ENCODE results near the gene SLC39A9. TPM values are rescaled to one million over a fixed set of nuclear protein-coding genes. Genes with fewer than 3 reads are reported as not detected.

SLC39A9 gene
- total and polyA plus RNA-seq, 8 donors, result 12.1 to 121 (median 19.6) TPM

DNA sequence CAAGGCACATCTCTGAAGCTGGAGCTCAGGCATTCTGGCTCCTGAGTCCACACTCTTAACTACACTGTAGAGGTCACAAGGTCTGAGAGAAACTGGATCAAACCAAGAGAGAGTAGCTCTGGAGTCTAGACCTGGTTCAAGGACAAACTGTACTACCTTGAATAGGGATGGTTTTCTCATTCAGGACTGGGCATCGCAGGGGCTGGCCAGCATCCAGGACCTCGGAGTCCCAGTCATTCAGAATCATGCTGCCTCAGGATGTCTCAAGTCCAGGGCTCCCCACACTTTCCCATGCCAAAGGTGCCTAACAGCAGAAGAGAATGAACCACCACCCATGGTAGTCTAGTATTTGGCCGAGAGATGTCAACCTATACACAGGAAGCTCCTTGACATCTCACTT is 72.9 kb downstream of the SLC39A9 start:
- TF ChIP-seq EP300 (IDR thresholded peaks at IDR 0.05), result no peak
- no peak for TF ChIP-seq CTCF (IDR thresholded peaks at IDR 0.05)
- TF ChIP-seq POLR2A (IDR thresholded peaks at IDR 0.05), result no peak
- no peak for TF ChIP-seq POLR2AphosphoS5 (IDR thresholded peaks at IDR 0.05)
- H3K9me3 ChIP-seq, result no peaks in the 10 kb centered on the region
- H3K27ac ChIP-seq, result no peak overlapping the region
- DNase-seq, result no peak
- 80 to 88% (median 84%) methylated on average over 3 of the region's 3 CpGs for whole genome bisulfite sequencing, 5 donors
- H3K27me3 ChIP-seq, result no peaks in the 10 kb centered on the region
- H3K4me3 ChIP-seq, result no peak overlapping the region
- intact Hi-C loops (cut with DNase I; ENCODE audit: low total_unique reads), result no loop called here
- H3K36me3 ChIP-seq, result no peaks in the 10 kb centered on the region
- no peaks in the 10 kb centered on the region for H3K4me1 ChIP-seq

GRCh38 chr14:69471916-69472315 is 73.4 kb downstream of the SLC39A9 start:
- 79 to 83% (median 82%) methylated on average over 10 of the region's 10 CpGs for WGBS, 5 donors
- no peaks in the 10 kb centered on the region for H3K4me1 ChIP-seq
- no peak overlapping the region for H3K4me3 ChIP-seq
- no peaks in the 10 kb centered on the region for H3K27me3 ChIP-seq
- no peak for DNase-seq
- TF ChIP-seq POLR2AphosphoS5 (IDR thresholded peaks at IDR 0.05) (no peak), CTCF (IDR thresholded peaks at IDR 0.05) (no peak), EP300 (IDR thresholded peaks at IDR 0.05) (no peak), POLR2A (IDR thresholded peaks at IDR 0.05) (no peak)
- no peaks in the 10 kb centered on the region for H3K9me3 ChIP-seq
- H3K36me3 ChIP-seq, result no peaks in the 10 kb centered on the region
- H3K27ac ChIP-seq, result no peak overlapping the region
- intact Hi-C loops (cut with DNase I; ENCODE audit: low total_unique reads), result no loop called here

DNA sequence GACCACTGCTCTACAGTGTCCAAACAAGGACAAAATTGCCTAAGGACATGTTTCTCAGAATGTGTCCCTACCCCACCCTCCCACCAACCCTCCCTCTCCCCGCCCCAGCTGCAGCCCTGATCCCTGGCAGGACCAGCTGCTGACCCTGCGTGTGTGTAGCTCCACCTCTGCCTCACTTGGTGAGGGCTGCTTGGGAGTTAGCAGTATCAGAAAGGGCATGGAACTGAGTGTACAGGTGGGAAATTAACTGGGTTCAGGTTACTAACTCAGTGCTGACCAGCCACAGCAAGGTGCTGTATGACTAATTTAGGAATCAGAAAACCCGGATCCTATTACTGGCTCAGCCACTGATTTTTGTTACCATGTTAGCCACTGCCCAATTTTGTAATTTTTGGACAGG is 74.8 kb downstream of the SLC39A9 start:
- Histone ChIP-seq H3K4me3 (no peak overlapping the region), H3K4me1 (no peaks in the 10 kb centered on the region), H3K27me3 (no peaks in the 10 kb centered on the region), H3K9me3 (peaks cover 0 to 3% (median 0%) of the 10 kb centered on the region in 4 donors), H3K27ac (no peak overlapping the region), H3K36me3 (no peaks in the 10 kb centered on the region)
- intact Hi-C loops (cut with DNase I; ENCODE audit: low total_unique reads), result no loop called here
- TF ChIP-seq EP300 (IDR thresholded peaks at IDR 0.05), result no peak
- no peak for TF ChIP-seq POLR2A (IDR thresholded peaks at IDR 0.05)
- TF ChIP-seq CTCF (IDR thresholded peaks at IDR 0.05), result no peak
- no peak for DNase-seq
- 49 to 63% (median 50%) methylated on average over 2 to 3 of the region's 3 CpGs for WGBS, 5 donors

- 72 to 90% (median 86%) methylated on average over 3 of the region's 3 CpGs for WGBS, 5 donors
Measured at GRCh38 chr14:69473946-69474345, 75.5 kb downstream of the SLC39A9 start.

More at GRCh38 chr14:69473946-69474345, 75.5 kb downstream of the SLC39A9 start:
- Histone ChIP-seq H3K27ac (no peak overlapping the region), H3K36me3 (no peaks in the 10 kb centered on the region), H3K4me3 (no peak overlapping the region), H3K27me3 (no peaks in the 10 kb centered on the region), H3K9me3 (peaks cover 0 to 3% (median 0%) of the 10 kb centered on the region in 4 donors), H3K4me1 (no peaks in the 10 kb centered on the region)
- TF ChIP-seq CTCF (IDR thresholded peaks at IDR 0.05), result no peak
- TF ChIP-seq EP300 (IDR thresholded peaks at IDR 0.05), result no peak
- no peak for TF ChIP-seq POLR2AphosphoS5 (IDR thresholded peaks at IDR 0.05)
- no peak for TF ChIP-seq POLR2A (IDR thresholded peaks at IDR 0.05)
- no peak for DNase-seq
- intact Hi-C loops (cut with DNase I; ENCODE audit: low total_unique reads), result no loop called here

All from stomach (tissue), 9 donors.